HG03571 (cell line): ENCODE data around the gene KRCC1.

Source experiments
- ATAC-seq: cut with Tn5 transposase; IDR thresholded peaks from one replicate; pipeline ENCODE4 v1.9.1; 2021; ENCODE audit not compliant: unreplicated experiment

The KRCC1 gene

GRCh38 chr2:88055371-88056128 lies at the start of gene KRCC1:
Gene KRCC1 (minus strand): TSS chr2:88055783. CDS start chr2:88028563, 27,220 bp downstream.
- ATAC-seq: peak; percentile 93

DNA sequence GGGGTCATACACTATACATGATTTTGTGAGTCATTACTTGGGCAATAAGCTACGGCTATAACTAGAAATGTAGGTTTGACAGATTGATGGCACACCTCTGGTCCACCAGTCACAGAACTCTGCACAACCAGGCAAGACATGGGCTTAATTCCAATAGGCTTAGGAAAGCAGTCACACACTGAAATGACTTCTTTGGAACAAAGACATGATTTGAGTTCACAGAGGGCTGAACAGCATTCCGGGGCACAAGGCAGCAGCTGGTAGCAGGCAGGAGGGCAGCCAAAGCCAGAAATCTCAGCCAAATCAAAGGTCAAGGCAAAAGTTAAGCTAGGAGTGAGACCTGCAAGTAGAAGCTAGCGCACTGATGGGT lies 44.9 kb upstream of the KRCC1 start:
- no peak for ATAC-seq

DNA sequence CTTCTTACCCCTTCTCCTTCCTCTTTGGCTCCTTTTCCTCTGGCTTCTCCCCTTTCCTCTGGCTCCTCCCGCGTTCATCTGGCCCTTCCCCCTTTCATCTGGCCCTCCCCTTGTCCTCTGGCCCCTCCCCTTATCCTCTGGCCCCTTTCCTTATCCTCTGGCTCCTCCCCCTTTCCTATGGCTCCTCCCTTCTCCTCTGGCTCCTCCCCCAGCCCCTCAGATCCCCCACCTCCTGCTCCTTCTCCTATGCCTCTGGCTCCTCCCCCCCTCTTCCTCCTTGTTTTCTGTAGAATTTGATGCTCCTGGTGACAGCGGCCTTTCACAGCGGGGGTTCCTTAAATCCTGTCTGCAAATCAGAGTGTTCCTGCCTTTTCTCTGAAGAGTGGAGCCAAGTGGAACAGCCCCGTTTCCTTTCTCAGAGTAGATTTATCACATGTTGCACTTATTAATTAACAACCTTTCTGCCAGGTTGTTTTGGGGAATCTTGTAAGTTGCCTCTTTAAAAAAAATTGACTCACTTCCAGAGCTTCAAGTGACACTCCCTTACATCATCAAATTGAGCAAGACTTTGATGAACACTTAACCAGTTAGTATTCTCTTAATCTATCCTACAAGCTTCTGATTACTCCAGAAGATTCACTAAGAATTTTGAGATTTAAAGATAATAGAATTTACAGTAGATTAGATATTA lies 44.4 kb upstream of the KRCC1 start:
- ATAC-seq: no peak

DNA sequence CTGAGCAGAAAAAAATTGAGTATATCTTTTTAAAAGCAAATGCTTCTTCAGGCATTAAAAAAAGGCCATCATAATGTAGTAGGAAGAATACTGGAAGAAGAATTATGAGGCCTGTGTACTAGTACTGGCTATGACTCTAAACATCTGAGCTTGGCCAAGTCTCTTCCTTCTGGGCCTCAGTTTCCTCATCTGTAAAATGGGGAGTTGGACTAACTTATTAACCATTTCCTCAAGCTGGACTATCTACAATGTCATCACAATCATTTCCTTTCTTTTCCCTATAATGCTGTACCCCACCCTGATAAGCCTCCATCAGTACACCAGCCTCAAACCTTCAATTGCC lies 42.9 kb upstream of the KRCC1 start:
- no peak for ATAC-seq

GRCh38 chr2:88097891-88098557 lies 42.4 kb upstream of the KRCC1 start:
- no peak for ATAC-seq

- ATAC-seq: no peak
Observed at GRCh38 chr2:88097192-88097591, 41.6 kb upstream of the KRCC1 start.

- no peak for ATAC-seq
Observed at GRCh38 chr2:88096708-88097107, 41.1 kb upstream of the KRCC1 start.

- no peak for ATAC-seq
Observed at GRCh38 chr2:88095022-88095421, 39.4 kb upstream of the KRCC1 start.

GRCh38 chr2:88092773-88093172 lies 37.2 kb upstream of the KRCC1 start:
- ATAC-seq: no peak

DNA sequence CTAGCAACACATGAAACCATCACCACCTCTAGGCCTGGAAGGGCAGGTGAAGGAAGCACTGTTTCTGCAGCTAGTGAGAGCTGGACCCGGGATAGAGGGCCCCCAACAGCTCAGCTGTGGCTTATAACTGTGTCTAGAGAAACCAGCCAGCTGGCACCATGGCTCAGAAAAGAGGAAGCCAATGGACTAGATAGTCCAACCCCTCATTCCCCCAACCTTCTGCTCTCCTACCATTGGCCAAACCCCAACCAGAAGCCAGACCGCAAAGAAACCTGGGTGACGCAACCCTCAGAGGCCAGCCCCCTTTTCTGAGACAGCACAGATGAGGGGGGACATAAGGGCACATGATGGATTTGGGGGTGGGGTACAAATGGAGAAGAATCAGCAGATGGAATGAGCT lies 36.4 kb upstream of the KRCC1 start:
- no peak for ATAC-seq

DNA sequence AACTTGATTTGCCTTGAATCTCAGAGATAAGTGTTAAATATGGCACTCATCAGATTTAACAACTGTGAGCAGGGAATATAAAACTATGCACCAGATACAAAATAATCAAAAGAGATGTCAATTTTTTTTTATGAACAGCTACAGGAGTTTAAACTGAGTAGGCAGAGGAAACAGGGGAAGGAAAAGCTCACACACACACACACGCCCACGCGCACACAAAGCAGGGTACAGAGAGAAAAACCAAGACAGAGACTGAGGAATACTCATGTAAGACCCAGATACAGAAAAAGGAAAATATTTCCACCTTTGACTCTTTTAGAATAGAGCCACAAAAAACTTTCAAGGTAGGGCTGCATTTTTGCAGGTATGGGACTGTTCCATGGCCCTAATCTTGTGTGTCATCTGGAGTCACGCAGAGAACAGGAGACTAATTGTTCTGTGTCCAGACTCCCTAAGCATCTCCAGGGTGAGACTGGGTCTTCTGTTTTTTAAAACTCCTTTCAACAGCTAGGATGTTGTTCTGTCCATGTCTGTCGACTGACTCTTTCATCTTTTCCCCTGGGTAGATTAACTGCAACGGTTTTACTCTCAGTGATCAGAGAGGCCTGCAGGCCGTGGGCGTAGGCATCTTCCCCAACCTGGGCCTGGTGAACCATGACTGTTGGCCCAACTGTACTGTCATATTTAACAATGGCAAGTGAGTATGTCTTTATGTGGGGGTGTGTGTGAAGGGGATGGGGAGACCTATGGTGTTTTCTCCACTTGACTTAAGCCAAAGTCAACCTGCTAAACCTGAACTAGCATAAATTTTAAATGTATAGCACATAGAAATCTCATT lies 35.1 kb upstream of the KRCC1 start:
- no peak for ATAC-seq

GRCh38 chr2:88088999-88089398 lies 33.4 kb upstream of the KRCC1 start:
- no peak for ATAC-seq

- ATAC-seq: no peak
Observed at GRCh38 chr2:88087763-88088162, 32.2 kb upstream of the KRCC1 start.

DNA sequence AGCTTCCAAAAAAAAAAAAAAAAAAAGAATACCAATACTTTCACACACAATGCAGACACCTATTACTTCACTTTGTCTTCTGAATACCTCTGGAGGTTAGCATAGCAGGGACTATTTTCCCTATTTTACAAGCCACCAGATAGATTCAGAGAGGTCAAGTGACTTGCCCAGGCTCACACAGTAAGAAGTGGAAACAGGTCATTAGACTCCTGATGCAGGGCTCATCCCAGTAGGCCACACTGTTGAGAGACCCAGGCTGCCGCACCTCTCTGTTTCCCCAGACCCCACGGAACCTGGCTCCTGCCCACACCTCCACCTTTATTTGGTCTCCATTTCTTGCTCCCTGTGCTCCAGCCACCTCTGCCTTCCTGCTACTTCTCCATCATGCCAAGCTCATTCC lies 31.5 kb upstream of the KRCC1 start:
- ATAC-seq: no peak

DNA sequence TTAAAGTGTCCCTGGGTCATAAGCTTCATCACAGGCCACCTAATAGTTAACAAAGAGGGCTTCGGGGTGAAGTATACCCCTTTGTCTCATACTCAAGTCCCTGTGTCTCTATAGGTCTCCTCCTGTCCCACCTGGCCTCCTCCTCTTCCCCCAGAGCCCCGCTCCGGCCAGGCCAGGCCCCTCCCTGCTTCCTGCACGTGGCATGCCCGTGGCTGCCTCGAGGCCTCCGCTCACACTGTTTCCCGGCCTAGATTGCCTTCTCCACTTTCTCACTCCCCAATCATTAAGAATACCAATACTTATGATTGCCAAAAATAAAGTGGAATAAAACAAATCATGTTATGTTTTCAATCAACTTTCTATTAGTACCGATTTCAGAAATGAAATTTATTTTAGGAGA lies 30.8 kb upstream of the KRCC1 start:
- no peak for ATAC-seq

GRCh38 chr2:88085602-88086001 lies 30.0 kb upstream of the KRCC1 start:
- no peak for ATAC-seq

GRCh38 chr2:88085099-88085498 lies 29.5 kb upstream of the KRCC1 start:
- ATAC-seq: no peak

DNA sequence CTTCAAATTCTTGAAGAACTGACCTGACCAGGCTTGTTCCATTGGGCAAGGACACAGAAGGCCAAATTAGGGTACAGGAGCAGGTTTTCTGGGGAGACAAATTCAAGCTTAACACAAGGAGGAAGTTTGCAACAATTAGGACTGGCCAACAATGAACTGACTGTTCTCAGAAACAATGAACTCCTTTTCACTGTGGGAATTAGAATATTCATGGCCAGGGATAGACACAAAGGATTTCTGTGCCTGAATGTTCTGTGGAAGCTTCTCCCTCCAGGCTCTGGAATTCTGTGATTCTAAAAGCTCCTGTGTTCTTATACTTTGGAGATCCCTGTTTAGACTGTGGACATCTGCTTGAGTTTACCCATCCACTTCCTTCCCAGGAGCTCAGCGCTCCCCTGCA lies 27.2 kb upstream of the KRCC1 start:
- ATAC-seq: no peak

DNA sequence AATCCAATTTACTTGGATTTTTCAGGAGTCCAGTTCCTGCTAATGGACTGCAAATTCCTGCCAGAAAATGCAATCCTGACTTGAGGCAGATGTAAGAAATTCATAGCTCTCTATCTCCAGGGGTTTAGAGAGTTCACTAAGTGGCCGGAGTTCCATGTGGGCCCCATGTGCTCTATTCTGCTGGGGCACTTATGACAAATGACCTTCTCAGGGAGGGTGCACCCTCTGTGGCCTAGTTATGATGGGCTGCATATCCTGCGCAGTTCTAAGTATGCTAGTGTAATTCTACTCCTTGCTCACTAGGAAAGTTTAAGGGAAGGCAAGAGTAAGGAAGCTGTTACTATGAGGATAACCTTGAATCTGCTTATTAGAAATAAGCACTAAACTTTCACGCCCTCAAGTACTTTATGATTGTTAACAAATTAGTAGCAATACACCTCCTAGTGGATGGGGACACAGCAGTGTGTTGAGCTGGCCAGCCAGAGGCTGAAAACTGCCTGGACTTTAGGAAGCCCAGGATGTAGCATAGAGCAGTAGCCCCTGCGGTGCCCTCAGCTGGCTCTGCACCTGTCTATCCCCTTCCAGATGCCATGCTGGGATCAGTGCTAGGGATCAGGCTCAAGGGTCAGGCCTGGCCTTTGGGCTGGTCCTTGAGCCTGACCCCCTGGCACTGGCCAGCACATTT lies 26.5 kb upstream of the KRCC1 start:
- no peak for ATAC-seq

GRCh38 chr2:88080545-88080944 lies 25.0 kb upstream of the KRCC1 start:
- no peak for ATAC-seq

DNA sequence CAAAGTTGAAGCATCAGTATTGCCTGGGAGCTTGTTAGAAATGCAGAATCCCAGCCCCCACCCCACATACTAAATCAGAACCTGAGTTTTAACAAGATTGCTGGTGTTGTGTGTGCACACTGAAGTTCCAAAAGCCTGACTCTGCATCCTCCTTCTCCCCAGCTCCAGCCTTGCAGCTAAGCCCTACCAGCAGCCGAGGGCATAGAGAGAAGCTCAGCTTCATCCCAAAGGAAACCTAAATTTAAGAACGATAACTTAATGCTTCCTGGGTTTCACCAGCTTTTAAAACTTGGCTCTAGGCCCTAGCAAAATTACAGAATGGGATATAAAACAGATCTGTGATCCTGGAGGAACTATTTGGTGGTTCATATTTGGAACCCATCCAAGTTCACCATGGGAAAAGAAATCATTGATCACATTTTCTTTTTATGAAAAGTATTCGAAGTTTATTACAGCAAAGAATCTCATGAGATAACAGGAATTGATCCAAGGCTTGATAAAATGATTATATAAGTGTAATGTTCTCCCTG lies 23.1 kb upstream of the KRCC1 start:
- no peak for ATAC-seq
